MCF 10A (cell line): ENCODE measurements around the gene N4BP2L1. TPM values are rescaled to one million over a fixed set of nuclear protein-coding genes. Genes with fewer than 3 reads are reported as not detected.

Experiments
- BruUV-seq: library from RNA; stranded (reverse); fragments of 400-500 nt; replicated peaks from 2 replicates; lab custom pipeline; 2021; lab: Mats Ljungman, UMichigan
- CTCF ChIA-PET: fragments of 300-600 bp; sonication (Branson Sonifier 250); formaldehyde crosslinking; extraction: SDS; loops from one replicate; lab custom pipeline; 2021; ENCODE audit warnings: antibody characterized with exemption, inconsistent platforms; lab: Yijun Ruan, JAX
- POLR2A ChIA-PET: fragments of 300-600, 350-650 bp; sonication (Branson Sonifier 250); formaldehyde crosslinking; extraction: SDS; loops from one replicate; lab custom pipeline; 2020; ENCODE audit warnings: antibody characterized with exemption, inconsistent platforms; lab: Yijun Ruan, JAX
- DNase-seq: peaks from one replicate; pipeline ENCODE4 v3.0.0-alpha.2; 2018; ENCODE audit not compliant: unreplicated experiment
- H3K27ac Mint-ChIP-seq: one replicate; pipeline ENCODE4 v1.8.0; 2022; ENCODE audit warnings: mild to moderate bottlenecking, low read depth, mixed read lengths; ENCODE audit not compliant: unreplicated experiment
- H3K27me3 Mint-ChIP-seq: one replicate; pipeline ENCODE4 v1.8.0; 2022; ENCODE audit warnings: mixed read lengths; ENCODE audit not compliant: insufficient read depth, unreplicated experiment
- H3K36me3 Mint-ChIP-seq: one replicate; pipeline ENCODE4 v1.8.0; 2022; ENCODE audit warnings: mild to moderate bottlenecking, moderate library complexity, mixed read lengths; ENCODE audit not compliant: insufficient read depth, unreplicated experiment
- H3K4me1 Mint-ChIP-seq: one replicate; pipeline ENCODE4 v1.8.0; 2022; ENCODE audit warnings: mixed read lengths; ENCODE audit not compliant: insufficient read depth, unreplicated experiment
- H3K4me3 Mint-ChIP-seq: one replicate; pipeline ENCODE4 v1.8.0; 2022; ENCODE audit warnings: mild to moderate bottlenecking, moderate library complexity, mixed read lengths; ENCODE audit not compliant: unreplicated experiment
- H3K9me3 Mint-ChIP-seq: one replicate; pipeline ENCODE4 v1.8.0; 2022; ENCODE audit warnings: mixed read lengths; ENCODE audit not compliant: unreplicated experiment
- CTCF ChIP-seq: fragments of 200-600 bp; IDR thresholded peaks from one replicate; pipeline ENCODE4 v1.8.0; 2022; ENCODE audit warnings: antibody characterized with exemption, mild to moderate bottlenecking; ENCODE audit not compliant: unreplicated experiment
- intact Hi-C: fragments of 100-400 bp; cut with micrococcal nuclease; formaldehyde crosslinking; loops from 2 replicates; pipeline ENCODE4 v1.14.1; 2022
- total RNA-seq: library from RNA; stranded (reverse); gene quantifications from 2 replicates; pipeline ENCODE4 v1.2.3, GENCODE V29; 2022

N4BP2L1 gene
- total RNA-seq, 1 experiment from 2014 or later, result 1.6 TPM

GRCh38 chr13:32415019-32415418, 12.9 kb downstream of the N4BP2L1 start:
- peak; percentile 25 for TF ChIP-seq CTCF
- peak; percentile 28 for DNase-seq
- intact Hi-C loops, result no loop called here

DNA sequence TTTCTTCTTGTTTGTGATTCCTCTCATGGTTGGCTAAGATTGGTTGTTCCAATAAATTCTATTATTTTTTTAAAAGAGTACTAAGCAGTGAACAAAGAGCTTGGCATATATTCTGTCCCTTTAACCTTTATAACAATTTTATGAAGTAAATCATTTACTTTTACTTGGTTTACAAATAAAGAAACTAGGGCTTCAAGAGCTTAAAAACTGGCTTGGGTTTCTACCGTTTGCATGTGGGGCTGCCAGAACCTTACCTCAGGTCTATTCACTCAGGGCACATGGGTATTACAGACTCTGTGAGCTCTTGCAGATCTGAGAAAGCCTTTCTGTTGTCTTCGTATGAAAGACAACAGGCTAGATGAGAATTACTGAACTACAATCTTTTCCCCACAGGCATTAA, 13.3 kb downstream of the N4BP2L1 start:
- H3K27ac Mint-ChIP-seq, result no peak overlapping the region
- intact Hi-C loops, result no loop called here
- CTCF ChIA-PET, result interaction anchor here (0.7 to 1.1 kb wide), 2 partner anchors 34 to 168 kb away, joined by 3 read pairs; no protein-coding TSS in a partner anchor
- no peaks in the 10 kb centered on the region for H3K27me3 Mint-ChIP-seq
- H3K4me1 Mint-ChIP-seq, result peaks cover 3% of the 10 kb centered on the region
- no peak for DNase-seq
- no TSS peak for BruUV-seq
- H3K9me3 Mint-ChIP-seq, result no peaks in the 10 kb centered on the region
- no peaks in the 10 kb centered on the region for H3K36me3 Mint-ChIP-seq
- POLR2A ChIA-PET, result interaction anchor here (1.1 kb wide), 1 partner anchor 12 kb away, joined by 3 read pairs; no protein-coding TSS in a partner anchor
- no peak for TF ChIP-seq CTCF
- H3K4me3 Mint-ChIP-seq, result no peak overlapping the region

More at GRCh38 chr13:32415019-32415418, 12.9 kb downstream of the N4BP2L1 start:
- Mint-ChIP-seq H3K4me3 (no peak overlapping the region), H3K36me3 (no peaks in the 10 kb centered on the region), H3K9me3 (no peaks in the 10 kb centered on the region), H3K27ac (no peak overlapping the region), H3K4me1 (no peaks in the 10 kb centered on the region), H3K27me3 (no peaks in the 10 kb centered on the region)
- CTCF ChIA-PET, result interaction anchor here (0.7 to 1.1 kb wide), 2 partner anchors 34 to 168 kb away, joined by 3 read pairs; no protein-coding TSS in a partner anchor
- BruUV-seq, result no TSS peak
- POLR2A ChIA-PET, result interaction anchor here (1.1 kb wide), 1 partner anchor 13 kb away, joined by 3 read pairs; no protein-coding TSS in a partner anchor

GRCh38 chr13:32413284-32413683, 14.6 kb downstream of the N4BP2L1 start:
- Mint-ChIP-seq H3K4me3 (no peak overlapping the region), H3K36me3 (no peaks in the 10 kb centered on the region), H3K27me3 (no peaks in the 10 kb centered on the region), H3K27ac (no peak overlapping the region), H3K9me3 (no peaks in the 10 kb centered on the region), H3K4me1 (peaks cover 6% of the 10 kb centered on the region)
- TF ChIP-seq CTCF, result no peak
- intact Hi-C loops, result no loop called here
- CTCF ChIA-PET, result no interaction called here
- POLR2A ChIA-PET, result no interaction called here
- BruUV-seq, result no TSS peak
- no peak for DNase-seq

DNA sequence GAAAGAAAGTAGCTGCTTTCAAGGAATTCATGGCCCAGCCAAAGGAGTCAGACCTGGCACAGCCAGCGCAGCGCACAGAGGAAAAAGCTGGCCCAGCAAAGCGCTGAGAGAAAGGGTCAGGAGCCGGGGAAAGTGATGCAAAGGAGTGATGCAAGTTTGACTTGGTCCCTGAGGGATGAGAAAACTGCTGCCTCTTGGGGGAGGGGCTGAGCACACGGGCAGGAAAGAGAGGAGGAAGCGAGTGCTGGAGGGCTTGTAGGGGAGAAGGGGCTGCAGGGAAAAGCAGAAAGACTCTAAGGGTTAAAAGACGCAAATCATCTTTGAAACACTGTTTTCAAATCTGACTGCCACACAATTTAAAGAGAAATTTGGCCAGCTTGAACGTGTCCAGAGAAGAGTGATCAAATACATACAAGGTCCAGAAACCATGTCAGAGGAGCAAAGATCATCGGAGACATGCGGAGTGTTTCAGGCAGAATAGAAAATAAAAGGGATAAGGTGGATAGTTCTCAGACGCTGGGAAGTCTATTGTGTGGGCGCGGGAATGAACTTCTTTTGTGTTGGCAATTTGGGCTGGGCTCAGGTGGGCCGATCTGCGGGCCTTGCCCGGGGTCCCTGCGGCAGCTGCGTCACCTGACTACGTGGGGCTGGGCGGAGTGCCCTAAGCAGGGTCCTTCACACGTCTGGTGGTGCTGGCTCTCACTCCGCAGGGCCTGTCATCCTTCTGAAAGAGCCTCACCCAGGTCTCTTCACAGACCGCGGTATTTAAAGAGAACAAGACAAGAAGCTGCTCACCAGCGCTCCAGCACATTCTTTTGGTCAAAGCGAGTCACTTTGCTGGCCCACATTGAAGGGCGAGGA, 18.1 kb downstream of the N4BP2L1 start:
- no peak overlapping the region for H3K4me3 Mint-ChIP-seq
- ChIA-PET POLR2A (interaction anchor here (0.7 kb wide), 1 partner anchor 9 kb away, joined by 3 read pairs; no protein-coding TSS in a partner anchor), CTCF (interaction anchor here (0.7 kb wide), 1 partner anchor 69 kb away, joined by 3 read pairs; no protein-coding TSS in a partner anchor)
- H3K4me1 Mint-ChIP-seq, result peaks cover 6% of the 10 kb centered on the region
- intact Hi-C loops, result no loop called here
- no TSS peak for BruUV-seq
- no peak for TF ChIP-seq CTCF
- H3K27ac Mint-ChIP-seq, result no peak overlapping the region
- H3K9me3 Mint-ChIP-seq, result no peaks in the 10 kb centered on the region
- no peaks in the 10 kb centered on the region for H3K27me3 Mint-ChIP-seq
- no peaks in the 10 kb centered on the region for H3K36me3 Mint-ChIP-seq
- no peak for DNase-seq
